ENCODE results near the gene UFC1. TPM values are rescaled to one million over a fixed set of nuclear protein-coding genes. Genes with fewer than 3 reads are reported as not detected.

UFC1 gene
- total and polyA plus RNA-seq, 2 of the 13 experiments (the other 11 are each of a cell fraction or from before 2014, with no cell fraction given) = 72.8 to 85.2 TPM

- Histone ChIP-seq H2AFZ (ENCODE audit: low read length) (no peak overlapping the region), H3K27ac (ENCODE audit: extremely low read length, insufficient read depth, low read length) (no peak overlapping the region), H3K9me3 (ENCODE audit: low read length) (no peaks in the 10 kb centered on the region), H4K20me1 (ENCODE audit: insufficient read depth, low read length) (no peaks in the 10 kb centered on the region), H3K4me2 (ENCODE audit: low read depth, low read length) (no peak overlapping the region), H3K36me3 (replicated peaks in 1 of 2; ENCODE audit: control insufficient read depth in 1 of 2, insufficient read depth in 2 of 2, low read length in 2 of 2) (peaks cover 7 to 34% of the 10 kb centered on the region in 2 experiments; a peak in 4 of 5 replicates), H3K79me2 (ENCODE audit: insufficient read depth, low read length) (peaks cover 32% of the 10 kb centered on the region), H3K4me1 (ENCODE audit: insufficient read depth, low read length) (0 out of 2 replicates have a peak, but pooled peaks cover 6% of the 10 kb centered on the region), H3K27me3 (ENCODE audit: control insufficient read depth in 1 of 2, insufficient read depth in 2 of 2, low read length in 2 of 2) (no peaks in the 10 kb centered on the region), H3K4me3 (replicated peaks in 1 of 3; ENCODE audit: insufficient read depth in 1 of 3, low read depth in 2 of 3, low read length in 3 of 3) (no peak overlapping the region), H3K9ac (ENCODE audit: insufficient read depth, low read depth, low read length) (no peak overlapping the region)
- FAIRE-seq = no peak
- ChIA-PET POLR2A (no interaction called here), CTCF (ENCODE audit: low intra/inter-chr PET ratio, low total read pairs) (no interaction called here)
- in situ Hi-C loops (cut with HindIII; ENCODE audit: extremely low pct_ligation_motif_present, low pct_unique_long_range_greater_than_20kb) (no loop called here), intact Hi-C loops (cut with micrococcal nuclease; ENCODE audit: unreplicated experiment) (no loop called here)
- no peak for ATAC-seq
- TF ChIP-seq HNF4A (CRISPR knock-in tag; IDR thresholded peaks at IDR 0.05) = no peak
- TF ChIP-seq U2AF2 (IDR thresholded peaks at IDR 0.05; ENCODE audit: low read depth, low read length) = no peak
- TF ChIP-seq GPN1 (CRISPR knock-in tag; IDR thresholded peaks at IDR 0.05; ENCODE audit: borderline replicate concordance) = no peak
- no peak for TF ChIP-seq NAIF1 (CRISPR knock-in tag; IDR thresholded peaks at IDR 0.05; ENCODE audit: borderline replicate concordance)
- no peak for TF ChIP-seq FOXM1 (CRISPR knock-in tag; IDR thresholded peaks at IDR 0.05)
- no peak for TF ChIP-seq HOXD1 (CRISPR knock-in tag; IDR thresholded peaks at IDR 0.05)
- TF ChIP-seq MTERF4 (CRISPR knock-in tag; IDR thresholded peaks at IDR 0.05) = no peak
- TF ChIP-seq TIGD3 (CRISPR knock-in tag; IDR thresholded peaks at IDR 0.05; ENCODE audit: borderline replicate concordance) = no peak
- BruUV-seq (replicated peaks) = no TSS peak
- WGBS (ENCODE audit: low lambda C conversion rate) = 100% methylated on average over 1 of the region's 1 CpG
- no peak for DNase-seq (ENCODE audit: low spot score)
These were observed 47.3 kb upstream of the UFC1 start for GRCh38 chr1:161106431-161106830.

All from HepG2 (cell line).